ENCODE measurements around the gene CCDC71.

Gene CCDC71

GRCh38 chr3:49166752-49167556, 823 bp upstream of the CCDC71 start:
- no peak for DNase-seq

GRCh38 chr3:49164983-49165720, 979 bp downstream of the CCDC71 start:
- no peak for DNase-seq

- no peak for DNase-seq
Measured at GRCh38 chr3:49163609-49164008, 2.5 kb downstream of the CCDC71 start.

- DNase-seq = no peak
Measured at GRCh38 chr3:49162751-49163419, 3.2 kb downstream of the CCDC71 start.

GRCh38 chr3:49161808-49162530, 4.2 kb downstream of the CCDC71 start:
- DNase-seq = no peak

GRCh38 chr3:49161197-49161596, 4.9 kb downstream of the CCDC71 start:
- no peak for DNase-seq

GRCh38 chr3:49158792-49159191, 7.3 kb downstream of the CCDC71 start:
- no peak for DNase-seq

GRCh38 chr3:49158103-49158709, 7.9 kb downstream of the CCDC71 start:
- DNase-seq = peak in 1 of 2 experiments; percentile 37

GRCh38 chr3:49157289-49157688, 8.8 kb downstream of the CCDC71 start:
- DNase-seq = no peak

GRCh38 chr3:49153349-49153912, 12.7 kb downstream of the CCDC71 start:
- no peak for DNase-seq

- no peak for DNase-seq
Measured at GRCh38 chr3:49151610-49152009, 14.5 kb downstream of the CCDC71 start.

GRCh38 chr3:49148159-49148558, 18.0 kb downstream of the CCDC71 start:
- no peak for DNase-seq

- no peak for DNase-seq
Measured at GRCh38 chr3:49140080-49140479, 26.1 kb downstream of the CCDC71 start.

GRCh38 chr3:49135499-49135898, 30.6 kb downstream of the CCDC71 start:
- no peak for DNase-seq

GRCh38 chr3:49134471-49135265, 31.5 kb downstream of the CCDC71 start:
- DNase-seq = no peak

- peak; percentile 77 to 85 for DNase-seq
Measured at GRCh38 chr3:49133226-49133951, 32.7 kb downstream of the CCDC71 start.

GRCh38 chr3:49132437-49133225, 33.5 kb downstream of the CCDC71 start, which contains the start of gene LAMB2:
Gene LAMB2 (minus strand): TSS chr3:49133050. CDS start chr3:49132867, 183 bp downstream.
- peak; percentile 20 to 50 for DNase-seq

GRCh38 chr3:49132073-49132436, 34.1 kb downstream of the CCDC71 start:
- no peak for DNase-seq

GRCh38 chr3:49131576-49131975, 34.6 kb downstream of the CCDC71 start:
- no peak for DNase-seq

GRCh38 chr3:49131040-49131439, 35.1 kb downstream of the CCDC71 start:
- no peak for DNase-seq

All from NCI-H524 (cell line).